HFFc6 (cell line): ENCODE measurements around the gene SCN4B. TPM values are rescaled to one million over a fixed set of nuclear protein-coding genes. Genes with fewer than 3 reads are reported as not detected.

Source experiments
- DNase-seq: peaks from one replicate; pipeline ENCODE4 v3.0.0-alpha.2; 2018
- H3K27ac Mint-ChIP-seq: 2 replicates; pipeline ENCODE4 v1.8.0; 2020; ENCODE audit warnings: mild to moderate bottlenecking, mixed read lengths
- H3K27me3 Mint-ChIP-seq: 2 replicates; pipeline ENCODE4 v1.8.0; 2021; ENCODE audit warnings: mild to moderate bottlenecking, moderate library complexity, mixed read lengths; ENCODE audit not compliant: insufficient read depth
- H3K36me3 Mint-ChIP-seq: 2 replicates; pipeline ENCODE4 v1.8.0; 2021; ENCODE audit warnings: low read depth, mixed read lengths
- H3K4me1 Mint-ChIP-seq: 2 replicates; pipeline ENCODE4 v1.8.0; 2020; ENCODE audit warnings: low read depth, mixed read lengths
- H3K4me3 Mint-ChIP-seq: 2 replicates; pipeline ENCODE4 v1.8.0; 2020; ENCODE audit warnings: mild to moderate bottlenecking, moderate library complexity, mixed read lengths
- H3K9me3 Mint-ChIP-seq: 2 replicates; pipeline ENCODE4 v1.8.0; 2020; ENCODE audit warnings: mild to moderate bottlenecking, mixed read lengths
- long read RNA-seq: library from polyadenylated mRNA; unstranded; transcript quantifications from one replicate; pipeline ENCODE4 v2.0.0, GENCODE V29; 2019
- total RNA-seq, 6 experiments: library from RNA; stranded (reverse); fragmentation: NEBNext Ultra II Directional; extraction: Animal tissue kit (Norgen Biotek cat#: 25700); gene quantifications; 2 replicates in 1 of 6; 3 replicates in 5 of 6; pipeline ENCODE4 v1.2.3, GENCODE V29; 2021
- TF ChIP-seq, protein P1 (sequence below): fragments of 200-600 bp; sonication (generic); IDR thresholded peaks from 2 replicates; pipeline ENCODE4 v1.5.0; 2021; ENCODE audit warnings: antibody characterized with exemption, mild to moderate bottlenecking

The SCN4B gene, protein sequence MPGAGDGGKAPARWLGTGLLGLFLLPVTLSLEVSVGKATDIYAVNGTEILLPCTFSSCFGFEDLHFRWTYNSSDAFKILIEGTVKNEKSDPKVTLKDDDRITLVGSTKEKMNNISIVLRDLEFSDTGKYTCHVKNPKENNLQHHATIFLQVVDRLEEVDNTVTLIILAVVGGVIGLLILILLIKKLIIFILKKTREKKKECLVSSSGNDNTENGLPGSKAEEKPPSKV
- total RNA-seq: under 1 TPM in 2 of 6 experiments, not detected in 4; 0.07 to 0.10 TPM
- long read RNA-seq: 0 reads

DNA sequence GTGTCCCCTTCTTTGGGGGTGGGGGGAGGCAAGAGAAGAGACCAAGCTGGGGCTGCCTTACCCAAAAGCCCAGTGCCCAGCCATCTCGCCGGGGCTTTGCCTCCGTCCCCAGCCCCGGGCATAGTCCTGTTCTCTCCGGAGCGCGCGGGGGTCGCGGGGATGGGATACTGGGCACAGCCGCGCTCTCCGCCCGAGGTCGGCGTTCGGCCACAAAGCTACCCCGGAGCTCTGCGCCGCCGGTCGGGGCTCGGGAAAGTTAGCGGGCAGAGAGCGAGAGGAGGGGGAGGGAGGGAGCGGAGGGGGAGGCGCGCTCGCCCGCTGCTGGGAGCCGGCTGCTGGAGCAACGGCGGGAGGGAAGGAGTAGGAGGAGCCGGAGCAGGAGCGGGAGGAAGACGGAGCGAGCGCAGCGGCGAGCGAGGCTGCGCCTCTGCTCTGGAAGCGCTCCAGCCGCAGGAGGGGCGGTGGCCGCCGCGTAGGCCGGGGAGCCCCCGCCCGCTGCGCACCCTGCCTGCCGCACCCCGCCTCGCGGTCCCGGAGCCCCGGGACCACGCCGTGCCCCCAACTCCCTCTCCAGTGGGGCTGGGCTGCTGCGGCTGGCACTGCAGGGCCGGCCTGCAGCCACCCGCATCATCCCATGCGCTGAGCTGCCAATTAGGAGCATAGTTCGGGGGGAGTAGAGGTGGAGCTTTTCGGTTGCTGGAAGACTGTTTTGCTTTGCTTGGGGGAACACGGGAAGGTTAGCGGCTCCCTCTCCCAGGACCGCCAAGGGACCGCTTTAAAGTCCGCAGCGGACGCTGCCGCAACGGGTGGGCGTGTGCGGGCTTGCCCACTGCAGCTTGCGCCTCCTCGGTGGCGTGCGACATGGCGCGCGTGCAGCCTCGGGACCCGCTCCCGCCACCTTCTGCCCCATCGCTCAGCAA, at the start of gene SCN4B:
TSS of gene SCN4B (minus strand) at position 272 of the 920 bp plus-strand sequence. CDS start at position 122, 150 bp downstream.
- Mint-ChIP-seq H3K9me3 (no peaks in the 10 kb centered on the region), H3K4me1 (no peaks in the 10 kb centered on the region), H3K27ac (no peak within 1 kb of the TSS), H3K36me3 (no peaks in the 10 kb centered on the region), H3K27me3 (peaks cover 74% of the 10 kb centered on the region), H3K4me3 (0 out of 2 replicates have a peak within 1 kb of the TSS, but pooled peaks have one; percentile 22)
- TF ChIP-seq, protein P1, sequence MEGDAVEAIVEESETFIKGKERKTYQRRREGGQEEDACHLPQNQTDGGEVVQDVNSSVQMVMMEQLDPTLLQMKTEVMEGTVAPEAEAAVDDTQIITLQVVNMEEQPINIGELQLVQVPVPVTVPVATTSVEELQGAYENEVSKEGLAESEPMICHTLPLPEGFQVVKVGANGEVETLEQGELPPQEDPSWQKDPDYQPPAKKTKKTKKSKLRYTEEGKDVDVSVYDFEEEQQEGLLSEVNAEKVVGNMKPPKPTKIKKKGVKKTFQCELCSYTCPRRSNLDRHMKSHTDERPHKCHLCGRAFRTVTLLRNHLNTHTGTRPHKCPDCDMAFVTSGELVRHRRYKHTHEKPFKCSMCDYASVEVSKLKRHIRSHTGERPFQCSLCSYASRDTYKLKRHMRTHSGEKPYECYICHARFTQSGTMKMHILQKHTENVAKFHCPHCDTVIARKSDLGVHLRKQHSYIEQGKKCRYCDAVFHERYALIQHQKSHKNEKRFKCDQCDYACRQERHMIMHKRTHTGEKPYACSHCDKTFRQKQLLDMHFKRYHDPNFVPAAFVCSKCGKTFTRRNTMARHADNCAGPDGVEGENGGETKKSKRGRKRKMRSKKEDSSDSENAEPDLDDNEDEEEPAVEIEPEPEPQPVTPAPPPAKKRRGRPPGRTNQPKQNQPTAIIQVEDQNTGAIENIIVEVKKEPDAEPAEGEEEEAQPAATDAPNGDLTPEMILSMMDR: no peak
- no peak for DNase-seq

DNA sequence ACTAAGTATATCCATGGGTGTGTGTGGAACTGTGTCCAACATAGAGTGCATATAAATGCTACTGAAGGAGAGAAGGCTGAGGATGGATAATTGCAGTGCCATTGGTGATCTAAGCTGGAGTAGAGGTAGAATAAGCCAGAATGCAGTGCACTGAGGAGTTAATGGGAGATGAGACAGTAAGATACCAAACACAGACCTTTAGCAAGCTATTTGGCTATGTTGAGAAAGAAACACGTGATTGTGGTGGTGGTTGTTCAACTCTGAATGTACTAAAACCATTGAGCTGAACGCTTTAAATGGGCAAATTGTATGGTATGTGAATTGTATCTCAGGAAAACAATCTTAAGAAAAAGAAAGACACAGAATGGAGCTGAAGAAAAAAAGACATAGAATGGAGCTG, 49.3 kb upstream of the SCN4B start:
- Mint-ChIP-seq H3K4me3 (no peak overlapping the region), H3K27ac (no peak overlapping the region), H3K4me1 (0 out of 2 replicates have a peak, but pooled peaks cover 4% of the 10 kb centered on the region), H3K36me3 (no peaks in the 10 kb centered on the region), H3K9me3 (no peaks in the 10 kb centered on the region), H3K27me3 (peaks cover 12% of the 10 kb centered on the region)
- DNase-seq: no peak
- TF ChIP-seq, protein P1: no peak

DNA sequence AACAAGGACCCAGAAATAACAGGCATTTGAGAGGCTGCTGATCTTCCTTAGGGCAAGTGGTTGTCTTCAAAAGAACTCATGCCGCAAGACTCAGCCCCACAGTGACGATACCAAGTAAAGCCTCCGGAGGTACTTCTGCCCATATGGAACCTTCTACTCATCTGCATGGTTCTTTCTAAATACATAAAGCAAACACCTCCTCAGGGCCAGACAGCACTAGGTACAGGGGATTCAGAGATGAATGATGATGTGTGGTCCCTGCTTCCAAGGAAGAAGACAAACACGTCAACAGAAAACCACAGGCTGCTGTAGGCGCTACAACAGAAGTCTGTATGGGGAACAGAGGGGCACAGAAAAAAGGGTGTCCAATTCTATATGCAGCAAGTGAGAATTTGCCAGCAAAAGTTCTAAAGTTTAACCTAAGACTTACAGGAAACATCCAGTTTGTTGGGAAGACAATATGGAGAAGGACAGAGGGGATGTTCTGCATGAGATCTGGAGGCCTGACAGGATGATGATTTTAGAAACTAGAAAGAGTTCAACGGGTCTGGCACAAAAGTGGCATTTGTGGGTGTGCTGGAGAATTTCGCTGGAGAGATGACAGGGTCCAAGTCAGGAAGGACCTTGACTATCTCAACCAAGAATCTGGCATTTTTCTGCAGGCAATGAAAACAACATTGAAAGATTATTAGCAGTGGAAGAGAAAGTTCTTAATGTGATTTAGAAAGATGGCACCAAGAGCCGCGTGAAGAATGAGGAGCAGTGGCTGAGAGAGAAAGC, 48.5 kb upstream of the SCN4B start:
- TF ChIP-seq, protein P1: no peak
- Mint-ChIP-seq H3K36me3 (no peaks in the 10 kb centered on the region), H3K9me3 (no peaks in the 10 kb centered on the region), H3K27me3 (peaks cover 14% of the 10 kb centered on the region), H3K27ac (no peak overlapping the region), H3K4me1 (0 out of 2 replicates have a peak, but pooled peaks cover 4% of the 10 kb centered on the region), H3K4me3 (no peak overlapping the region)
- DNase-seq: no peak

DNA sequence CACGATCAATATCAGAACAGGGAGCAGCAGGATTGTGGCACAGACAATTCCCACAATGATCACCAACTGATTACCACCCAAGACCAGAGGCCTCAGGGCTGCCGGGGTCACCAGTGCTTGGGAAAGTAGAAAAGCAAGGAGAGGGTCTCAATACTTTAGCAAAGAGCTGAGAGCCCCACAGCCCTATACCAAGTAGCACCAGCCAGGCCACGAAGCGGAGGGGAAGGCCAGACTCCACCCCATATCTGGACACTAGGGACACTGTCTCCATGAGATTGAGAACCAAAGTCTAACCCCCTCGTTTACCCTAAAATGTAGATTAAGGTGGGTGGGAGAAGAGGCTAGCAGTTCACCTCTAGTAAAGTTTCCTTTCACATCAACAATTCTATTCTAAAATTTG, 47.9 kb upstream of the SCN4B start:
- H3K4me1 Mint-ChIP-seq: peaks cover 5% of the 10 kb centered on the region; the same call in 1 of the 2 replicates
- H3K4me3 Mint-ChIP-seq: no peak overlapping the region
- DNase-seq: no peak
- TF ChIP-seq, protein P1: no peak
- no peaks in the 10 kb centered on the region for H3K9me3 Mint-ChIP-seq
- peaks cover 9% of the 10 kb centered on the region for H3K27me3 Mint-ChIP-seq
- no peaks in the 10 kb centered on the region for H3K36me3 Mint-ChIP-seq
- no peak overlapping the region for H3K27ac Mint-ChIP-seq

DNA sequence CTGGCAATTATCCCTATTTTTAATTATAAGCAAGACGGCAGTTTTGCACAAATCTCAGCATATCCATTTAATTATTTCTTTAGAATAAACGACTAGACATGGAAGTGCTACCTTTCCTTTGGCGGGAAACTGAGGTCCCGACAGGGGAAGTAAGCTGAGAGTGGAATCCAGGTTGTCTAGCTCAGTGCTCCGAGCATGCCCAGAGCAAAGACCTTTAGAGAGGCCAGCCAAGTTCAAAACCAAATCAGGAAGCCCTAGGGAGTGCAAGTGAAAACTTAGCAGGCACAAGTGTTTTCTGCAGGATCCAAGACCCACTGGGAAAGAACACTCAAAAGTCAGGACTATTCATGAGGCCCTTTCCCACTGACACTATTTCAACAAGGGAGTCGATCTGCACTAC, 46.5 kb upstream of the SCN4B start:
- TF ChIP-seq, protein P1: no peak
- Mint-ChIP-seq H3K4me1 (peaks cover 13% of the 10 kb centered on the region), H3K9me3 (no peaks in the 10 kb centered on the region), H3K36me3 (no peaks in the 10 kb centered on the region), H3K27ac (no peak overlapping the region), H3K4me3 (no peak overlapping the region), H3K27me3 (peaks cover 10% of the 10 kb centered on the region)
- no peak for DNase-seq
